ENCODE measurements around the gene LRSAM1.

LRSAM1 gene

GRCh38 chr9:127500862-127501261 lies 49.6 kb downstream of the LRSAM1 start:
- DNase-seq: no peak

DNA sequence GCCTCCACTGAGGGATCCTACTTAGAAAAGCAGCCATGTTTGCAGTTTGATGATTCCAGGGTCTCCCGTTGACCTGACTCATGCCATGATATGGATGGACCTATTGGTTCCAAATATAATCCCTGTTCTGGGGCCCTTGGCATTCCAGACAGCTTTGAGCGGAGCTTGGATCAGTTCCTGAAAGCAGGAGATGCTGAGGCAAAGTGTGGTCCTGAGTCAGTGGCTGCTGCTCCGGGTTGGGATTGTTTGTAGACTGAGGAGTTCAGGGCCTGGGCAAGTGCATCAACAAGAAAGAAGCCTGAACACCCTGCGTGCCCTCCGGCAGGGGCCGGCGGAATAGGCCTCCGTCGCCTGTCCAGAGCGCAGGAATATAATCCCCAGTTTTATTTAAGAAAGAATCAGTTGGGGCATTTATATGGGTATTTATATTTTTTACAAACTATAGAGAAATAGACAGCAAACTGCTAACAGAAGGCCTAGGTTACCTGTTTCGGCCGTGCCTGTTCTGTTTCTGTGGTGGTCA lies 50.6 kb downstream of the LRSAM1 start:
- no peak for DNase-seq

GRCh38 chr9:127502706-127503378 lies 51.5 kb downstream of the LRSAM1 start:
- no peak for DNase-seq

DNA sequence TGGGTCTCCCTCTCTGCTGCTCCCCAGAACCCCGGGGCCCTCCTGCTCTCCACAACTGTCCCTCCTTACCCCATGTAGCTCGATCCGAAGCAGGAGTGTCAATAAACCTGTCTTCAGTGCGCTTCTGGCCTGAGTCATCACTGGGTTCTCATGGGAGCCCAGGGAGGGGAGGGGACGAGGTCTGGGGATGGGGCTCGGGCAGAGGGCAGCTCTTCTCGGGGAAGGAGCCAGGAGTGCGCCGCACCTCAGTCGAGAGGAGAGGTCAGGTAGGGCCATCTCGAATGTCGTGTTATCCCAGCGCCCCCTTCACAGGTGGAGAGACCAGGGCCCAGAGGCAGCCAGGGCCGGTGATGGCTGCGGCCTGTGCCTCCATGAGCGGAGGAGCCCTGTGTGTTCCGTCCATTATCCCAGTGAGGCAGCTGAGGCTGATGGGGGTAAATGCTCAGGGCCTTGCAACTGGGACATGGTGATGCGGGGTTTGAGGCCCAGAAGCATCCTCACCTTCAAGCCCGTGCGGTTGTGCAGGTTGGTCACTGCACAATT lies 52.1 kb downstream of the LRSAM1 start:
- no peak for DNase-seq

GRCh38 chr9:127503947-127504886 lies 52.9 kb downstream of the LRSAM1 start:
- peak; percentile 69 for DNase-seq

DNA sequence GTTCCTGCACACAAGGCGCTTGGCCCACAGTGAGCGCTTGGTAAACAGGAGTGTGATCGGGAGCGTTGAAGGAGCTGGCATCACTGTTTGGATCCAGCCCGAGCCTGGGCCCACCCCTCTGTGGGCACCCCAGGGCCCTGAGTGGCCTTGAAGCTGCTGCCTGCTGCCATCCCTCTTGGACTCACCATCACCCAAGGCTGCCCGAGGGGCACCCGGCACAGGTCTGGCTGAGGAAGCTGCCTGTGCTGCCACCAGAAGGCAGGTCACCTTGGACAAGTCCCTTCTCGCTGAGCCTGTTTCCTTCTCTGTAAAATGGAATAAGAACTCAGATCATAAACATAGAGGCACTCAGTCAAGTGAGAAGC lies 53.6 kb downstream of the LRSAM1 start:
- DNase-seq: no peak

- no peak for DNase-seq
Observed at GRCh38 chr9:127505396-127506116, 54.2 kb downstream of the LRSAM1 start.

GRCh38 chr9:127506117-127506813 lies 55.0 kb downstream of the LRSAM1 start:
- DNase-seq: no peak

DNA sequence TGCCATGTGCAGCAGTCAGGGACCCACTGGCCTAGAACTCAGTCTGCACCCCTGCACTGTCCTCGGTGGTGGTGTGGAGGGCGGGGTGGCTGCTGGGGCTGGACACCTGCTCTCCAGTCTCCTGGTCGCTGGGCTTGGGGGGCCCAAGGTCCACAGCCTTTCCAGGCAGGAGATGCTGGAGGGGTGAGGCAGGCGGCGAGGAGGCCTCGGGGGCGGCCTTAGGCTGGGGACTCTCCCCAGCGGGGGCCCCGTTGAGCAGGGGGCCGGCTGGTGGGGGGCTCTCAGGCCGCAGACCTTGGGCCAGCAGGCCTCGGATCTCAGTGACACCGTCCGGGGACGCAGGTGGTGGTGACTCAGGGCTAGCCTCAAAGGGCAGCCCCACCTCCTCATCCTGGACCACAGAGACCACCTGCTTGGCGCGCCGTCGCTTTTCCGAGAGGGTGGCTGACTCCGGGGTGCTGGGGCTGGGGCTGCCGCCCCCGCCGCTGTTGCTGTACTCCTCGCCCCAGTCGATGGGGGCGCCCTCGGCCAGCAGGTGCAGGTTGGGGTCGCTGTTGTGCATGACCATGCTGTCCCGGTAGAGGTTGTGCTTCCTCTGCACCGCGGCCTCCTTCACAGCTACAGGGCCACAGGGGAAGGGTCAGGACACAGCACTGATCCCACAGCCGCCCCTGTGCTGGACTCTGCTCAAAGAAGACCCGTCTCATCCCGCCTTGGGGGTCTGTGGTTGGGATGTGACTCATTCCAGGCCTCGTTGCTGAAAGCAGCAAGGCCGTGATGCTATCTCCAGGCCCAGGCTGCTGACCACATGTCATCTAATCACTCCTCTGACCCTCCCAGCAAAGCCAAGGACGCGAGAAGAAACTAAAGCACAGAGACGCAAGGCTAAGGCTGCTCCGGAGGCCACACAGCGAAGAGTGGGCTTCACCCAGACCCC lies 55.8 kb downstream of the LRSAM1 start:
- no peak for DNase-seq

DNA sequence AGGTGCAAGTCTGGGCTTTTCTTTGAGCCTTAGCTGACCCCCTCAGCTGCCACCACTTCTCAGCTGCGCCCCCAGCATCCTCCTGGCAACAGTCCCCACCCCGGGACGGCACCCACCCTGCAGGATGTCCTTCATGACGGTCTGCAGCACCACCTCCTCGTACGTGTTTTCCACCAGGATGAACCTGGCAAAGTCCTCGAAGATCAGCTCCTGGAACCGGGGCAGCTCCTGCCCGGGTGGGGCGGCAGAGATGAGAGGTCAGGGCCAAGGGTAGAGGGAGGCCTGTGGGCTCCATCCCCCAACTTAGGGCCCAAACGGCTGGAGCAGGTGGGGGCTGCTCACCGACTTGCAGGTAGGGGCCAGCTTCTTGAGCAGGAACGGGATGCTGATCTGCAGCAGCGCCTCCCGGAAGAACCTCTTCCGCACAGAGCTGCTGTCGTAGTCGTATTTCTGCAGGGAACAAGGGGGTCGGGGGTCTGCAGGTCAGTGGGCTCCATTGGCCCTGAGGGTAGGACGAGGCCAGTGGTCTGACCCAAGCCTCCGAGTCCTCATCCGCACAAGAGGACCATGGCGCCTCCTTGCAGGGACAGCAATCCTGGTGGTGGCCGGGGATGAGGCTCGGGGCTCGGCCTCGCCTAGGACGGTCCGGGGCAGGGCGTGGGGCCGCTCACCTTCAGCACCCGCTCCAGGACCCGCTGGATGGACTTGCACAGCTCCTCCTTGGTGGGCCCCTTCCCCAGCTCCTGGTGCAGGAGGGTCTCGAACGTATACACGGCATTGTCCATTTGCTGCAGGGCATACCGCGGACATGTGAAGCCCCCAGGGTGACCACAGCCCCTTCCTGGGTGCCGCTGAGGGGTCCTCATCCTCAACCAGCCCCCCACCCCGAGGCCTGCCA lies 56.7 kb downstream of the LRSAM1 start:
- DNase-seq: no peak

- no peak for DNase-seq
Observed at GRCh38 chr9:127508901-127509260, 57.6 kb downstream of the LRSAM1 start.

- DNase-seq: no peak
Observed at GRCh38 chr9:127509261-127509954, 58.1 kb downstream of the LRSAM1 start.

DNA sequence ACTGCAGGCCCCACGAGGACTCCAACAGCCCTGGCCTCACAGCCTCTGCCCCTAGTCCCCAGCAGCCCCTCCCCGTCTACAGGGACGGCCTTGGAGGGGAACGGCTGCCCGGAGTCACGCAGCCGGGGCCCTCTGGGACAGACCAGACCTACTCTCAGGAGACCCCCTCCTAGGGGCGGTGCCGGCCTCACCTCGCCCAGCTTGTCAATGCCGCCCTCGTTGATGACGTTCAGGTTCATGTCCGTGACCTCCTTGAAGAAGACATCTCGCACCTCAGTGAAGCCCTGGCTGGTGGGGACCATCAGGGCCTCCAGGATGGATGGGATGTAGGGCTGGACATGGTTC lies 58.6 kb downstream of the LRSAM1 start:
- no peak for DNase-seq

DNA sequence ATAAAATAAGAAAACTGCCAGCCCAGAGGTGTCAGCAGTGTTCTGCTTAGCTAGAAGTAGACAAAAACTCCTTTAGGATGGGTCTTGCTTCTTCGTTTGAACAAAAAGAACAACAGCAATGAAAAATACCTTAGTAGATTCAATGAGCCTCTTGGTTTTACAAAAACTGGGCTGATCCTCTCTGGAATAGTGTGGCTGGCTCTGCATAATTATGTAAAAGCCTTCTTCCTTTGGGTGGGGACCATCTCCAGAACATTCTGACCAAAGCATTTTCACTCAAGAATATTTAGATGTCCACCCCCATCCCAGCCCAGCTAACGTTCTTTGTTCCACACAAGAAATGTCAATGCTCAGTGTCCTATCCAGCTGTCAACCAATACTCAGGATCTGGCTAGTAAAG lies 63.2 kb downstream of the LRSAM1 start:
- DNase-seq: no peak

GRCh38 chr9:127516835-127517607 lies 65.7 kb downstream of the LRSAM1 start:
- no peak for DNase-seq

DNA sequence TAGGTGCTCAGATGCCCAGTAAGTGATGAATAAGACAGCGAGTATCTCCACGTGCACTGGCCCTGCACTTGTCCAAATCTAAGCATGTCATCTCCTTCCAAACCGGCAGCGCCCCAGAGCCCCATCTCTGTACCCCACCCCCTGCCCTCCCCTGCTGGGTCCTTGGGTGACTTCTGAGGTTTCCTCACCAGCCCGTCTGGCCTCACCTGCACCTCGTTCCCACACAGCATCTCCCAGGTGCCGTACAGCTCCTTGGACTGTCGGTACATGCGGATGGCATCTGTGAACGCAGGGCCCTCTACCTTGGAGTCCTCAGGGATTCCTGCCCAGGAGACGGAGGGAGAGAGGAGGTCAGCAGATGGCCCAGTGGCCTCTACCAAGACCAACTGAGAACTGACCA lies 66.3 kb downstream of the LRSAM1 start:
- no peak for DNase-seq

DNA sequence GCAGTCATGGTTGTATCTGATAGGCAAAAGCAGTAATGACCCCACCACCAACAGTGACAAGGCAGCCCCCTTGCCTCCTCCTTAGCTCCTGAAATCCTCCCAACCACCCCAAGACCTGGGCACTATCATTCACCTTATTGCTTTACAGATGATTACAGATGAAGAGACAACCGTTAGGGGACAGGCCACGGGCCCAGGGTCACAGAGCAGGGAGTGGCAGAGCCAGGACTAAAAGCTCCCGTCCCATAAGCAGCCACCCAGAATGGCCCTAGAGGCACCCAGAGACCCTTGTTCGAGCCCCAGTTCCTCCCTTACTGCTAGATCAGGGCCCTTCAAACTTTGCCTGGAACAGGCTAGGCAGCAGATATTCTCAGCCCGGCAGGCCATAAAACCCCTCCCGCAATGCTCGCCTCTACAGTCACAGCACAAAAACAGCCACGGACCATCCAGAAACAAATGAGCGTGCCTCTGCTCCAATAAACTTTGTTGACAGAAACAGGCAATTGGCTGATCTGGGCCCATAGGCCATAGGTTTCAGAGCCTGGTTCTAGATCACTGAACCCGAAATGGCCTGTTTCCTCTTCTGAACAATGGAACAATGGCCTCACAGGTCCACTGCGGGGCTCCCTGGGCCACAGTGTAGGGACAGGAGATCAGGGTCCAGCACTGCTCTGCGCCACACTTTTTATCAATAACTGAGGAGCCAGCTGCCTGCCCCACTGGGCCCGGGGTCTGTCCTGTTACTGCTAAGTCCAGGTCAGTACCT lies 67.0 kb downstream of the LRSAM1 start:
- DNase-seq: no peak

Data from activated effector memory CD4-positive, alpha-beta T cell treated with Interleukin-2 at 50 U/mL for 16 hours (primary cell).